CD8-positive, alpha-beta memory T cell (primary cell): ENCODE results near the gene NDRG2. TPM values are rescaled to one million over a fixed set of nuclear protein-coding genes. Genes with fewer than 3 reads are reported as not detected.

ENCODE experiments used
- CTCF ChIA-PET: fragments of 350-600 bp; sonication (Branson Sonifier 250); formaldehyde crosslinking; loops from one replicate; lab custom pipeline; 2021; ENCODE audit warnings: antibody characterized with exemption; lab: Charles Lee
- POLR2A ChIA-PET: fragments of 350-600 bp; sonication (Branson Sonifier 250); formaldehyde crosslinking; loops from one replicate; lab custom pipeline; 2021; ENCODE audit warnings: antibody characterized with exemption; lab: Charles Lee
- DNase-seq, 5 donors: peaks; one replicate each; pipeline versions ENCODE4 v3.0.0 to v3.0.0-alpha.2; 2020 to 2022; ENCODE audit warnings: mixed read lengths in 1 of 5
- H3K27ac ChIP-seq: one replicate; pipeline ENCODE4 v1.7.0; 2013; ENCODE audit warnings: low read depth, mild to moderate bottlenecking, low read length, moderate library complexity
- H3K27me3 ChIP-seq: 2 replicates; pipeline ENCODE4 v1.7.0; 2013; ENCODE audit warnings: low read length, mild to moderate bottlenecking; ENCODE audit not compliant: insufficient read depth, poor library complexity, severe bottlenecking
- H3K36me3 ChIP-seq: 2 replicates; pipeline ENCODE4 v1.7.0; 2013; ENCODE audit warnings: mild to moderate bottlenecking, low read length, moderate library complexity; ENCODE audit not compliant: insufficient read depth
- H3K4me1 ChIP-seq: 2 replicates; pipeline ENCODE4 v1.7.0; 2013; ENCODE audit warnings: mild to moderate bottlenecking, low read length, moderate library complexity; ENCODE audit not compliant: insufficient read depth
- H3K4me3 ChIP-seq: 2 replicates; pipeline ENCODE4 v1.7.0; 2013; ENCODE audit warnings: mild to moderate bottlenecking, low read length
- H3K9me3 ChIP-seq: 2 replicates; pipeline ENCODE4 v1.7.0; 2013; ENCODE audit warnings: mild to moderate bottlenecking, low read length
- H3K27ac Mint-ChIP-seq, 8 donors: one replicate each; pipeline ENCODE4 v1.8.0; 2020 to 2021; ENCODE audit warnings: mixed read lengths in 8 of 8, mild to moderate bottlenecking in 6 of 8, inconsistent platforms in 3 of 8, moderate library complexity in 3 of 8
- H3K27me3 Mint-ChIP-seq, 2 donors: one replicate each; pipeline ENCODE4 v1.8.0; 2020 to 2021; ENCODE audit warnings: mixed read lengths in 2 of 2, mild to moderate bottlenecking in 1 of 2, moderate library complexity in 1 of 2
- H3K36me3 Mint-ChIP-seq, 3 donors: one replicate each; pipeline ENCODE4 v1.8.0; 2020 to 2021; ENCODE audit warnings: mixed read lengths in 3 of 3, inconsistent platforms in 1 of 3, mild to moderate bottlenecking in 1 of 3
- H3K4me1 Mint-ChIP-seq, 3 donors: one replicate each; pipeline ENCODE4 v1.8.0; 2020 to 2021; ENCODE audit warnings: mixed read lengths in 3 of 3, inconsistent platforms in 1 of 3, mild to moderate bottlenecking in 1 of 3
- H3K4me3 Mint-ChIP-seq, 7 donors: one replicate each; pipeline ENCODE4 v1.8.0; 2020 to 2021; ENCODE audit warnings: mixed read lengths in 7 of 7, mild to moderate bottlenecking in 6 of 7, moderate library complexity in 4 of 7, inconsistent platforms in 2 of 7
- H3K9me3 Mint-ChIP-seq, 5 donors: one replicate each; pipeline ENCODE4 v1.8.0; 2020 to 2022; ENCODE audit warnings: mixed read lengths in 5 of 5, mild to moderate bottlenecking in 3 of 5, moderate library complexity in 2 of 5, inconsistent platforms in 1 of 5
- polyA plus RNA-seq: library from polyadenylated mRNA; unstranded; fragments of 300-500 nt; fragmentation: Illumina TruSeq; gene quantifications from one replicate; pipeline ENCODE4 v1.2.3, GENCODE V29; 2021
- total RNA-seq, 2 experiments: library from RNA; stranded (reverse); gene quantifications; one replicate each; pipeline ENCODE4 v1.2.3, GENCODE V29; 2021

Gene NDRG2
- total and polyA plus RNA-seq, 3 experiments from 2014 or later = 4.8 to 19.9 (median 5.0) TPM

- no peaks in the 10 kb centered on the region for H3K36me3 Mint-ChIP-seq
- POLR2A ChIA-PET = interaction anchor here (1.1 kb wide), 1 partner anchor 24 kb away, joined by 3 read pairs; no protein-coding TSS in a partner anchor
- DNase-seq = no peak
- Histone ChIP-seq H3K36me3 (no peaks in the 10 kb centered on the region), H3K4me1 (no peaks in the 10 kb centered on the region), H3K4me3 (no peak overlapping the region), H3K27me3 (no peaks in the 10 kb centered on the region), H3K9me3 (no peaks in the 10 kb centered on the region), H3K27ac (no peak overlapping the region)
- H3K4me3 Mint-ChIP-seq = no peak overlapping the region
- CTCF ChIA-PET = interaction anchor here (1.6 to 4.8 kb wide), 4 partner anchors 15 to 68 kb away, joined by 3 to 133 read pairs (median 11); partner anchors contain the start of gene NDRG2
- no peaks in the 10 kb centered on the region for H3K9me3 Mint-ChIP-seq
- peaks cover 10 to 26% of the 10 kb centered on the region in 2 donors for H3K27me3 Mint-ChIP-seq
- H3K4me1 Mint-ChIP-seq = no peaks in the 10 kb centered on the region
- no peak overlapping the region for H3K27ac Mint-ChIP-seq
Observed at GRCh38 chr14:21038441-21039422, 13.9 kb upstream of the NDRG2 start.

DNA sequence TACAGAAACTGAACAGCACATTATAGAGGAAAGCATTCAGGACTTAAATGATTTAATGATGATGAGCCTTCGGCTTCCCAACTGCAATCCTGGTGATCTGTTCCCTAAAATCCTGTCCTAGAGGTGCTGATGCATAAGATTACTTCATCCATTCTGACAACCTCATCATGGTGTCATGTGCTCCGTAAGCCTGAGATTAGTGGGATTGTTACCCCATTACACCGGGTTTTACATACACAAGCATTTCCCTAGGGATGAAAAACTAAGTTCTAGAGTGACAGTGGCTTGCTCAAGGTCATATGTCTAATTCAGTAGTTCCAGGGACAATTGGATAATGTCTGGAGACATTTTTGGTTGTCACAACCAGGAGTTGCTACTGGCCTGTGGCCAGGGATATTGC lies 12.3 kb upstream of the NDRG2 start:
- no peaks in the 10 kb centered on the region for H3K4me1 Mint-ChIP-seq
- H3K9me3 Mint-ChIP-seq = no peaks in the 10 kb centered on the region

DNA sequence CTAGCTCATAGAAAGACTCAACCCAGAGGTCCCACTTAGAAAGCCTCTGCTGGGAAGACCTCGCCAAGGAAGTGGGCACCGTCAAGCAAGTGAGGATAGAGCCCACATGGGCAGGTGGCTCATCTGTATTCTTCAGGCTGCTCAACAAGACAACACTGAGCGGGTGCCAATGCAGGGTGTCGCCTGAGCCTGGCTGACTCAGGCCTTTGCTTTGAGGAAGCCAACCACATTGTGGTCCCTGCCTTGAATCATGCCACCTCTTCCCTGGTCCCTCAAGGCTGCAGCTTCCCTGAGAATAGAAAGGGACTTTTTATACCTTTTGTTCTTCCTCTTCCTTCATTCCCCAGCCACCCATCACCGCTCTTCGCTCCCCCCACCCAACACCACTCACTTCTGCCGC lies 11.9 kb upstream of the NDRG2 start:
- no peak overlapping the region for H3K27ac ChIP-seq
- peaks cover 5 to 11% of the 10 kb centered on the region in 2 donors for H3K27me3 Mint-ChIP-seq
- no peak overlapping the region for H3K27ac Mint-ChIP-seq
- no peaks in the 10 kb centered on the region for H3K36me3 Mint-ChIP-seq
- no peaks in the 10 kb centered on the region for H3K27me3 ChIP-seq
- no peaks in the 10 kb centered on the region for H3K4me1 Mint-ChIP-seq
- CTCF ChIA-PET = interaction anchor here (1.0 to 6.4 kb wide), 3 partner anchors 22 to 67 kb away, joined by 3 to 54 read pairs (median 8); no protein-coding TSS in a partner anchor
- no peak overlapping the region for H3K4me3 ChIP-seq
- no peak overlapping the region for H3K4me3 Mint-ChIP-seq
- H3K4me1 ChIP-seq = no peaks in the 10 kb centered on the region
- H3K36me3 ChIP-seq = no peaks in the 10 kb centered on the region
- POLR2A ChIA-PET = no interaction called here
- H3K9me3 Mint-ChIP-seq = no peaks in the 10 kb centered on the region
- DNase-seq = no peak
- H3K9me3 ChIP-seq = no peaks in the 10 kb centered on the region

More for the DNA sequence above, 12.3 kb upstream of the NDRG2 start:
- ChIA-PET POLR2A (no interaction called here), CTCF (interaction anchor here (1.0 to 6.4 kb wide), 2 partner anchors 22 to 66 kb away, joined by 3 to 54 read pairs; no protein-coding TSS in a partner anchor)
- Histone ChIP-seq H3K27me3 (no peaks in the 10 kb centered on the region), H3K27ac (no peak overlapping the region), H3K9me3 (no peaks in the 10 kb centered on the region), H3K4me3 (no peak overlapping the region), H3K4me1 (no peaks in the 10 kb centered on the region), H3K36me3 (no peaks in the 10 kb centered on the region)
- H3K27me3 Mint-ChIP-seq = peaks cover 5 to 16% of the 10 kb centered on the region in 2 donors
- no peak overlapping the region for H3K4me3 Mint-ChIP-seq
- no peak overlapping the region for H3K27ac Mint-ChIP-seq
- DNase-seq = no peak
- no peaks in the 10 kb centered on the region for H3K36me3 Mint-ChIP-seq

DNA sequence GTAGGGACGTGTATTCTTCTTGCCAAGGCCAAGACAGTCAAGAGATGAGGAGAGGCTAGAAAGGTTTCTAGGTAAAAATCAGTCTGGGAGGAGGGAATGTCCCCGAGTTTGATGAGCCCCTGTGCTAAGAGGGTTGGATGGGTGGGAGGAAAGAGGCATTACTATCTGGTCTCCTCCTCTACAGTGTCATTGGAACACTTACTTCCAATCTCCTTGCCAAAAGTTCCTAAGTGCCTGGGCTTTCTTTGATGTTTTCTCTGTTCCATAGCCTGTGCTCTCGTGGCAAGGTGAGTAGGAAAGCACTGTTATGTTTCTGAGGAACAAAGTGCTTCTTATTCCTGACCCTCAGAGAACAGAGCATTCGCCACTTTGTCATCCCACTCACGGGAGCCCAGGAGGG lies 9.8 kb upstream of the NDRG2 start, which contains the start of gene RNASE13:
Gene RNASE13, minus strand, starts transcription at position 101 of the 400 bp plus-strand sequence. CDS start 519 bp downstream, outside the sequence.
- ChIA-PET CTCF (interaction anchor here (2.5 to 6.4 kb wide), 2 partner anchors 20 to 58 kb away, joined by 6 to 54 read pairs; no protein-coding TSS in a partner anchor), POLR2A (no interaction called here)
- Mint-ChIP-seq H3K9me3 (no peaks in the 10 kb centered on the region), H3K27ac (peak within 1 kb of the TSS in 1 of 8 donors; percentile 77), H3K27me3 (peaks cover 5 to 7% of the 10 kb centered on the region in 2 donors), H3K4me1 (no peaks in the 10 kb centered on the region), H3K4me3 (no peak within 1 kb of the TSS), H3K36me3 (no peaks in the 10 kb centered on the region)
- Histone ChIP-seq H3K4me3 (no peak within 1 kb of the TSS), H3K4me1 (no peaks in the 10 kb centered on the region), H3K27me3 (no peaks in the 10 kb centered on the region), H3K27ac (no peak within 1 kb of the TSS), H3K36me3 (no peaks in the 10 kb centered on the region), H3K9me3 (no peaks in the 10 kb centered on the region)
- DNase-seq = no peak

DNA sequence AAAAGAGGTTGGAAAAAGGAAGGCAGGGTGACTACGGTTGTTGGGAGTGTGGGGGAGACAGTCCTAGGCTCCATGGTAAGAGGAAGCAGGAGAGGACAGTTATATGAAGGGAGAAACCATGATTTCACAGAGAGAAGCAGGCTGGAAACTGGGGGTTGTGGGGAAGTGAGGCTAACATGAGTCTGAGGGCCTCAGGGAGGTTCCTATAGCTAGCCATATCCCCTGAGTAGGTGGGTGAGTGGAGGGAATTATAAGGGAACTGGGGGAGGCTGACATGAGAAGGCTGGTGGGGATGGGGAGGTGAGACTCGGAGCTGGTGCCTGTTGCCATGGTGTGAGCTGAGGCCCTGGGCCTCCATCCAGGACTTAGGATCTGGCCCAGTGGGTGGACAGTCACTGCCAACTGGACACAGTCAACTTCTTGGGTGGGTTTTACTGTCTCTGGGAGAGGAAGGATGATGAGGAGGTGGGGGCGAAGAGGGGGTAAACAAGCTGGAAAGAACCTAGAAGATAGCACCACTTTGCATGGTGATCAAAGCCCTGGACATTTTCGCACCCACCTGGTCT lies 8.4 kb upstream of the NDRG2 start:
- POLR2A ChIA-PET = no interaction called here
- H3K9me3 ChIP-seq = no peaks in the 10 kb centered on the region
- DNase-seq = no peak
- no peak overlapping the region for H3K4me3 ChIP-seq
- Mint-ChIP-seq H3K4me1 (no peaks in the 10 kb centered on the region), H3K4me3 (no peak overlapping the region), H3K9me3 (no peaks in the 10 kb centered on the region), H3K36me3 (no peaks in the 10 kb centered on the region), H3K27ac (no peak overlapping the region), H3K27me3 (peaks cover 3 to 4% of the 10 kb centered on the region in 2 donors)
- no peaks in the 10 kb centered on the region for H3K4me1 ChIP-seq
- no peaks in the 10 kb centered on the region for H3K36me3 ChIP-seq
- CTCF ChIA-PET = interaction anchor here (0.9 to 6.4 kb wide), 5 partner anchors 14 to 72 kb away, joined by 3 to 54 read pairs (median 6); no protein-coding TSS in a partner anchor
- H3K27ac ChIP-seq = no peak overlapping the region
- no peaks in the 10 kb centered on the region for H3K27me3 ChIP-seq

DNA sequence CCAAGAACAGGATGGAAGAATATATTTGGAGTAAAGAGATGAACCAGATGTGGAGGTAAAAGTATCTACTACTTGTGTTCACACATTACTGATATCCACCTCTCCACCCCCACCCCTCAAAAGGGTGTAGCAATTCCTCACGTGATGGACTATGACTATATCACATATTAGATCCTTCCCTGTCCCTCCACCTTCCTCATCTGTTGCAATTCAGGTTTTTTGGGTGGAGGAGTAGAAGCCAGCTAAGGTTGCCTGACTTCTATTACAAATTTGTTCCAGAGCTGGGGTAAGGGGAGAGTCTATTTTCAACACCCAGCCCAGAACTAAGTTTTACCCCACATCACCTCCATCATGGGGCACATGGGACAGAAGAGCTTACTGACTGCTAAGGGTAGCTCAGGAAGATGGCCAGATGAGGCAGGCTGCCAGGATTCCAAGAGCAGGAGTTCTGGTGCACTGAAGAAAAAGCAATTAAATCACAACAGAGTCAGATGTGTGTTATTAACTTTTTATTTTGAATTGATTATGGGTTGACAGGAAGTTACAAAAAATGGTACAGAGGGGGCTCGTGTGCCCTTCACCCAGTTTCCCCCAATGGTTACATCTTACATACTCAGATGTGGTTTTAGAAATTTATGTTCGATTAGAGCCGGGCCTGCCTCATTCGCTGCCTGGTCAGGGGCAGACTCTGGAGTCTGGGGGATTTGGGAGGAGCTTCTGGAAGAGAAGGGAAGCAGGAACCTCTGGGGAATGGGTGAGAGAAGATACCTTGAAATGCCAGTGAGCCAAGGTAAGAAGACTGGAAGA lies 7.7 kb upstream of the NDRG2 start:
- Histone ChIP-seq H3K36me3 (no peaks in the 10 kb centered on the region), H3K4me1 (no peaks in the 10 kb centered on the region), H3K27ac (no peak overlapping the region), H3K4me3 (no peak overlapping the region), H3K27me3 (no peaks in the 10 kb centered on the region), H3K9me3 (no peaks in the 10 kb centered on the region)
- Mint-ChIP-seq H3K36me3 (no peaks in the 10 kb centered on the region), H3K27ac (no peak overlapping the region), H3K4me1 (no peaks in the 10 kb centered on the region), H3K9me3 (no peaks in the 10 kb centered on the region), H3K4me3 (no peak overlapping the region), H3K27me3 (peaks cover 0 to 2% of the 10 kb centered on the region in 2 donors)
- POLR2A ChIA-PET = no interaction called here
- CTCF ChIA-PET = interaction anchor here (0.9 to 6.4 kb wide), 5 partner anchors 17 to 72 kb away, joined by 3 to 54 read pairs (median 6); no protein-coding TSS in a partner anchor
- no peak for DNase-seq

DNA sequence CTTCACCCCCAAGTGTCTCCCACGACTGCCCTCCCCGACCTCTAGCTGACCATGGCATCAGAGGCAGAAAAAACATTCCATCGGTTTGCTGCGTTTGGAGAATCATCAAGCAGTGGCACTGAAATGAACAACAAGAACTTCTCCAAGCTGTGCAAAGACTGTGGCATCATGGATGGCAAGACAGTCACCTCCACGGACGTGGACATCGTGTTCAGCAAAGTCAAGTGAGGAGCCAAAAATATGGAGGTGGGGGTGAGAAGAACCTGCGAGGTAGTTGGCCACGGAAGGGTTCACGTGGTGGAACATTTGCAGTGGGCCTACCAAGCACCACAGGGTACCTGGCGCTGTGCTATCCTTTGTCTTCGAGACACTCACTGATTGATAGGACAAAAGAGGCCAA lies 5.7 kb upstream of the NDRG2 start:
- POLR2A ChIA-PET = no interaction called here
- H3K27ac Mint-ChIP-seq = no peak overlapping the region
- no peaks in the 10 kb centered on the region for H3K36me3 ChIP-seq
- no peak overlapping the region for H3K4me3 ChIP-seq
- no peaks in the 10 kb centered on the region for H3K9me3 Mint-ChIP-seq
- no peak for DNase-seq
- H3K27me3 ChIP-seq = no peaks in the 10 kb centered on the region
- no peak overlapping the region for H3K4me3 Mint-ChIP-seq
- no peaks in the 10 kb centered on the region for H3K4me1 Mint-ChIP-seq
- H3K27ac ChIP-seq = no peak overlapping the region
- CTCF ChIA-PET = interaction anchor here (3.9 kb wide), 1 partner anchor 74 kb away, joined by 12 read pairs; no protein-coding TSS in a partner anchor
- no peaks in the 10 kb centered on the region for H3K9me3 ChIP-seq
- peaks cover 0 to 3% of the 10 kb centered on the region in 2 donors for H3K27me3 Mint-ChIP-seq
- H3K36me3 Mint-ChIP-seq = no peaks in the 10 kb centered on the region
- no peaks in the 10 kb centered on the region for H3K4me1 ChIP-seq
